ENCODE measurements around the gene CNTNAP2. TPM values are rescaled to one million over a fixed set of nuclear protein-coding genes. Genes with fewer than 3 reads are reported as not detected.

Gene CNTNAP2
- total and polyA plus RNA-seq, 12 donors = 0.07 to 0.77 (median 0.24) TPM

DNA sequence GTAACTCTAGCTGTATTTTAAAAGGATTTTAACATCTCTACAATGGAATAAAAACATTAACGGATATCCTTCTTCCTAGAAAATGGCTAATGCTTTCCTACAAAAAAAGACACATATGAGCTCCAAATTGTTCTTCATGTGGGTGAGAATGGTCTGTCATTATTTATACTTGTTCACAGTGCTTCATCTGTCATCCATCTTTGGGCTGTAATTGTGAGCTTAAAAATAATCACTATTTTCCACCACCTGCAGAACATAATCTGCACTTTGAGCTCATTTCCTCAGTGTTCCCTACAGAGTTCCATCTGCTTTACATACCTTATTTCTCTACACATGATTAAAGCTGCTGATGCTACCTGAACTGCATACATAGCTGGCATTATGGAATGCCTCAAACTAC, 1494.8 kb downstream of the CNTNAP2 start:
- DNase-seq = no peak
- H3K36me3 ChIP-seq = no peaks in the 10 kb centered on the region
- intact Hi-C loops (cut with DNase I) = no loop called here
- no peaks in the 10 kb centered on the region for H3K4me1 ChIP-seq
- ATAC-seq = no peak
- H3K9me3 ChIP-seq = no peaks in the 10 kb centered on the region
- H3K27me3 ChIP-seq = no peaks in the 10 kb centered on the region
- no peak overlapping the region for H3K4me3 ChIP-seq
- WGBS, 2 donors = 83 to 92% methylated on average over 1 of the region's 1 CpG
- TF ChIP-seq, protein P1, sequence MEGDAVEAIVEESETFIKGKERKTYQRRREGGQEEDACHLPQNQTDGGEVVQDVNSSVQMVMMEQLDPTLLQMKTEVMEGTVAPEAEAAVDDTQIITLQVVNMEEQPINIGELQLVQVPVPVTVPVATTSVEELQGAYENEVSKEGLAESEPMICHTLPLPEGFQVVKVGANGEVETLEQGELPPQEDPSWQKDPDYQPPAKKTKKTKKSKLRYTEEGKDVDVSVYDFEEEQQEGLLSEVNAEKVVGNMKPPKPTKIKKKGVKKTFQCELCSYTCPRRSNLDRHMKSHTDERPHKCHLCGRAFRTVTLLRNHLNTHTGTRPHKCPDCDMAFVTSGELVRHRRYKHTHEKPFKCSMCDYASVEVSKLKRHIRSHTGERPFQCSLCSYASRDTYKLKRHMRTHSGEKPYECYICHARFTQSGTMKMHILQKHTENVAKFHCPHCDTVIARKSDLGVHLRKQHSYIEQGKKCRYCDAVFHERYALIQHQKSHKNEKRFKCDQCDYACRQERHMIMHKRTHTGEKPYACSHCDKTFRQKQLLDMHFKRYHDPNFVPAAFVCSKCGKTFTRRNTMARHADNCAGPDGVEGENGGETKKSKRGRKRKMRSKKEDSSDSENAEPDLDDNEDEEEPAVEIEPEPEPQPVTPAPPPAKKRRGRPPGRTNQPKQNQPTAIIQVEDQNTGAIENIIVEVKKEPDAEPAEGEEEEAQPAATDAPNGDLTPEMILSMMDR (IDR thresholded peaks at IDR 0.05) = no peak
- no peak overlapping the region for H3K27ac ChIP-seq

DNA sequence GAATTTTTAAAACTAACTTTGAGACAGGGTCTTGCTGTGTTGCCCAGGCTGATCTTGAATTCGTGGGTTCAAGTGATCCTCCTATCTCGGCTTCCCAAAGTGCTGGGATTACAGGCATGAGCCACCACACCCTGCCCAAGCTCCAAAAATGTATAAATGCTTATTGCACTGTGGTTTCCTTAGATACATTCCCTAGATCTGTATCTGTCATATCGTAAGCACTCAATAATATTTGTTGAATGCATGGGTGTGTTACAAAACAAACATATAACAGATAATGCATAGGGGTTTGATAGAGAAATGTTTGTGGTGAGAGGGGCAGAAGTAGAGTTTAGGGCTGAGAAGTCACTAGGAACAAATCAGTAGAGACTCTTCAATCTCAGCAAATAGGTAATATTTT, 1518.7 kb downstream of the CNTNAP2 start:
- no peak overlapping the region for H3K4me3 ChIP-seq
- intact Hi-C loops (cut with DNase I) = no loop called here
- WGBS, 2 donors = 62 to 76% methylated on average over 3 of the region's 3 CpGs
- H3K9me3 ChIP-seq = peaks cover 0 to 26% (median 0%) of the 10 kb centered on the region in 11 donors
- H3K27ac ChIP-seq = no peak overlapping the region
- H3K4me1 ChIP-seq = no peaks in the 10 kb centered on the region
- DNase-seq = no peak
- no peak for ATAC-seq
- TF ChIP-seq, protein P1 (IDR thresholded peaks at IDR 0.05) = no peak
- no peaks in the 10 kb centered on the region for H3K36me3 ChIP-seq
- H3K27me3 ChIP-seq = no peaks in the 10 kb centered on the region

DNA sequence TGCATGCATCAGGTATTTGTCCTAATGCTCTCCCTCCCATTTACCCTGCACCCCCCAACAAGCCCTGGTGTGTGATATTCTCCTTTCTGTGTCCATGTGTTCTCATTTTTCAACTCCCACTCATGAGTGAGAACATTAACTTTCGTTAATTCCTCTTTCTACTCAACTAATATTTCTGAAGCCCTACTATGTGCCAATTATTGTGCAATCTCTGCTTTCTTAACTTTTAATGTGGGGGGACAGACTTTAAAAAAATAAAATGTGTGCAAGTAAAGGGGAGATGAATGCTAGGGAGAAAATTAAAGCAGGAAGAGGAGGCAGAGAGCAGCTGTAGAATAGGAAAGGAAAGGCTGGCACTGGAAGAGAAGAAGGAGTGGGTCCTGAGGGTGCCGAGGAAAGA, 1520.0 kb downstream of the CNTNAP2 start:
- 74 to 84% methylated on average over 2 of the region's 2 CpGs for WGBS, 2 donors
- Histone ChIP-seq H3K36me3 (no peaks in the 10 kb centered on the region), H3K27ac (no peak overlapping the region), H3K4me3 (no peak overlapping the region), H3K27me3 (no peaks in the 10 kb centered on the region), H3K9me3 (peaks cover 0 to 21% (median 0%) of the 10 kb centered on the region in 11 donors), H3K4me1 (no peaks in the 10 kb centered on the region)
- intact Hi-C loops (cut with DNase I) = no loop called here
- ATAC-seq = no peak
- DNase-seq = no peak
- TF ChIP-seq, protein P1 (IDR thresholded peaks at IDR 0.05) = no peak

DNA sequence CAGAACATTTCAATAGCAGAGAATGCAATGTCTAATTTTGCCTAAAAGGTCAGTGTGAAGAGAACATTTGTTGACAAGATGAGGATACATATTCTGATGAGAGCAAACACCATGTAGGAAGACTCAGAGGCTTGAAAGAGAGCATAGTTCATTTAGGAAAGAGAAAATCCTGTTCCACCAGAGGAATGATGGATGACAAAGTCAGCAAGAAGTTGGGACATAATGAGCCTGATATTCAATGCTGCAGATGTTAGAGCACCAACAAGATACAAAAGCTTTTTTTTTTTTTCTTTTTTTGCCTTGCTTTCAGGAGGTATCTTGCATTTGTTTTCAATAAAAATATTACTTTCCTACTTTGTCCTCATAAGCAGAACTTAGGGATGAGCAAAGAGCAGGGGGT, 1522.0 kb downstream of the CNTNAP2 start:
- no peak overlapping the region for H3K27ac ChIP-seq
- H3K27me3 ChIP-seq = no peaks in the 10 kb centered on the region
- TF ChIP-seq, protein P1 (IDR thresholded peaks at IDR 0.05) = no peak
- no peaks in the 10 kb centered on the region for H3K36me3 ChIP-seq
- no peaks in the 10 kb centered on the region for H3K4me1 ChIP-seq
- no peak overlapping the region for H3K4me3 ChIP-seq
- H3K9me3 ChIP-seq = peaks cover 0 to 7% (median 0%) of the 10 kb centered on the region in 11 donors
- intact Hi-C loops (cut with DNase I) = no loop called here
- DNase-seq (no peak), ATAC-seq (no peak)

Measured in heart right ventricle (tissue), 16 donors.